Fibroblast of lung (primary cell): ENCODE measurements around the gene PSTPIP2. TPM values are rescaled to one million over a fixed set of nuclear protein-coding genes. Genes with fewer than 3 reads are reported as not detected.

ENCODE experiments used
- DNase-seq, 2 donors: peaks; one replicate each; pipeline versions ENCODE4 v3.0.0 to v3.0.0-alpha.2; 2010; ENCODE audit warnings: low read depth in 2 of 2
- H2AFZ ChIP-seq: 2 replicates; pipeline ENCODE4 v1.5.1; 2012; ENCODE audit warnings: low read length, control low read depth, inconsistent platforms
- H3K27ac ChIP-seq: 2 replicates; pipeline ENCODE4 v1.5.1; 2011; ENCODE audit warnings: low read length, control low read depth; ENCODE audit not compliant: insufficient read depth
- H3K27me3 ChIP-seq: 2 replicates; pipeline ENCODE4 v1.5.1; 2011; ENCODE audit warnings: mild to moderate bottlenecking, low read length; ENCODE audit not compliant: control insufficient read depth, insufficient read depth
- H3K36me3 ChIP-seq: 2 replicates; pipeline ENCODE4 v1.5.1; 2011; ENCODE audit warnings: low read length; ENCODE audit not compliant: control insufficient read depth, insufficient read depth
- H3K4me1 ChIP-seq: 2 replicates; pipeline ENCODE4 v1.5.1; 2011; ENCODE audit warnings: low read length; ENCODE audit not compliant: control insufficient read depth, insufficient read depth; ENCODE audit errors: extremely low read depth
- H3K4me2 ChIP-seq: 2 replicates; pipeline ENCODE4 v1.5.1; 2011; ENCODE audit warnings: low read length, control low read depth; ENCODE audit not compliant: insufficient read depth; ENCODE audit errors: extremely low read depth
- H3K4me3 ChIP-seq, 4 experiments: fragments of 200-600 bp in 1 of 4; sonication (generic) in 1 of 4; replicated peaks in 1 of 4; 2 replicates each; pipeline ENCODE4 v1.5.1; 2011 to 2016; ENCODE audit warnings: low read length in 4 of 4, low read depth in 3 of 4, mild to moderate bottlenecking in 3 of 4, control low read depth in 2 of 4, inconsistent platforms in 1 of 4, mixed read lengths in 1 of 4; ENCODE audit not compliant: insufficient read depth in 1 of 4; ENCODE audit errors: control extremely low read depth in 1 of 4
- H3K79me2 ChIP-seq: 2 replicates; pipeline ENCODE4 v1.5.1; 2012; ENCODE audit warnings: mild to moderate bottlenecking, low read length, inconsistent platforms; ENCODE audit not compliant: control insufficient read depth, insufficient read depth
- H3K9ac ChIP-seq: 2 replicates; pipeline ENCODE4 v1.5.1; 2011; ENCODE audit warnings: mild to moderate bottlenecking, low read length, control low read depth; ENCODE audit not compliant: insufficient read depth
- H3K9me3 ChIP-seq: 2 replicates; pipeline ENCODE4 v1.5.1; 2012; ENCODE audit warnings: low read depth, low read length; ENCODE audit not compliant: control insufficient read depth, insufficient read depth
- H4K20me1 ChIP-seq: 2 replicates; pipeline ENCODE4 v1.5.1; 2011; ENCODE audit warnings: low read length; ENCODE audit not compliant: control insufficient read depth, insufficient read depth; ENCODE audit errors: extremely low read depth
- EZH2 ChIP-seq: IDR thresholded peaks from 2 replicates; pipeline ENCODE4 v1.5.1; 2012; ENCODE audit warnings: low read length, control low read depth, mild to moderate bottlenecking; ENCODE audit errors: missing control alignments
- polyA plus RNA-seq, 2 donors: library from polyadenylated mRNA; depleted of rRNA in 1 of 2; stranded (reverse) in 1 of 2; unstranded in 1 of 2; fragments of >200 nt; gene quantifications; 2 replicates each; pipeline ENCODE4 v1.2.1, GENCODE V29; 2011 to 2012; ENCODE audit warnings: missing spikeins in 1 of 2
- total RNA-seq: library from RNA; depleted of rRNA; stranded (reverse); fragments of >200 nt; gene quantifications from 2 replicates; pipeline ENCODE4 v1.2.1, GENCODE V29; 2014
- TF ChIP-seq, protein P1 (sequence below), 2 donors: IDR thresholded peaks in 1 of 2; conservative IDR thresholded peaks in 1 of 2; 1 replicate in 1 of 2; 2 replicates in 1 of 2; pipeline ENCODE4 v1.5.1; 2011 to 2012; ENCODE audit warnings: low read length in 2 of 2, control low read depth in 1 of 2, inconsistent platforms in 1 of 2, low read depth in 1 of 2, mild to moderate bottlenecking in 1 of 2

Gene PSTPIP2
- total and polyA plus RNA-seq, 2 donors (not counting 1 experiment from before 2014, with no cell fraction given): 13.4 to 18.4 TPM

DNA sequence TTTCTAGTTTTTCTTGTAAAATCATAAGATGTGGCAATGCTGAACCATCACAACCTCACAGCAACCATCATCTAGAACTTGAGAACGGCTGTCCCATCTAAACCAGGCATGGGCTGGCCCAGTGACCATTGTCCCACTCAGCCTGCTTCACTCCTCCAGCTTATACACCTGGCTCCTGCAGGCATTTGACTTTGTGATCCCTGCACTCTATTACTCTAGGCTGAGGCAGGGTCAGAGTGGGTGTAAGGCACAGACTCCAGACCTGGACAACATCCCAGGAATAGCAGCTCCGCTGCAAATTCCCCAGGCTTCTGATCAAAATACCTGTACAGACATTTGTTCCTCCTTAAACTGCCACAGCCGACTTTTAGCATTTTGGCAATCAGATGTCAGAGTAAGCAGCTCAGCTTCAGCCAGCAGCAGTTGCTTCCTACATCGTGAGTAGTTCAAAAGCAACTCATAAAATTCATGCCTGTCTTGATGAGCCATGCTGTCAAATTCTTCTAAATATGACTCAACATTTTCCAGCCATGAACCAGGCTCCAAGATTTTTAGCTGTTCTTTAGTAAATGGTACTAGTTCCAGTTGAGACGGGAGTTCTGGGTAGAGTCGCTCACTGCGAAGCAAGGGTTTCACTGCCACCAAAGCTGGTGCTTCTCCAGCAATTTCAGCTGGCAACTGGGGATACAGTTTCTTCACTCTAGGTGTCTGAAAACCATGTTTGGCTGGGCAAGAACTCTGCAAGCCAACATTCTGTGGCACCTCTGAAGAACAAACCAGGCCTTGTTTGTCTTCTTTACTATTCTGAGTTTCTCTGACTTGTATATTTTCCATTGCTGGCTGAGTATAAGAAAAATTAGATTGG, 117.8 kb downstream of the PSTPIP2 start:
- peak; percentile 87 to 96 for DNase-seq
- Histone ChIP-seq H3K4me2 (peak overlapping the region; percentile 60), H3K36me3 (peaks cover 9% of the 10 kb centered on the region), H3K27me3 (no peaks in the 10 kb centered on the region), H2AFZ (no peak overlapping the region), H3K4me1 (peaks cover 51% of the 10 kb centered on the region), H4K20me1 (no peaks in the 10 kb centered on the region), H3K4me3 (peak overlapping the region in 1 of 4 experiments; percentile 2), H3K9ac (no peak overlapping the region), H3K27ac (peak overlapping the region; percentile 89), H3K9me3 (no peaks in the 10 kb centered on the region), H3K79me2 (peaks cover 50% of the 10 kb centered on the region)
- no peak for TF ChIP-seq EZH2
- TF ChIP-seq, protein P1, sequence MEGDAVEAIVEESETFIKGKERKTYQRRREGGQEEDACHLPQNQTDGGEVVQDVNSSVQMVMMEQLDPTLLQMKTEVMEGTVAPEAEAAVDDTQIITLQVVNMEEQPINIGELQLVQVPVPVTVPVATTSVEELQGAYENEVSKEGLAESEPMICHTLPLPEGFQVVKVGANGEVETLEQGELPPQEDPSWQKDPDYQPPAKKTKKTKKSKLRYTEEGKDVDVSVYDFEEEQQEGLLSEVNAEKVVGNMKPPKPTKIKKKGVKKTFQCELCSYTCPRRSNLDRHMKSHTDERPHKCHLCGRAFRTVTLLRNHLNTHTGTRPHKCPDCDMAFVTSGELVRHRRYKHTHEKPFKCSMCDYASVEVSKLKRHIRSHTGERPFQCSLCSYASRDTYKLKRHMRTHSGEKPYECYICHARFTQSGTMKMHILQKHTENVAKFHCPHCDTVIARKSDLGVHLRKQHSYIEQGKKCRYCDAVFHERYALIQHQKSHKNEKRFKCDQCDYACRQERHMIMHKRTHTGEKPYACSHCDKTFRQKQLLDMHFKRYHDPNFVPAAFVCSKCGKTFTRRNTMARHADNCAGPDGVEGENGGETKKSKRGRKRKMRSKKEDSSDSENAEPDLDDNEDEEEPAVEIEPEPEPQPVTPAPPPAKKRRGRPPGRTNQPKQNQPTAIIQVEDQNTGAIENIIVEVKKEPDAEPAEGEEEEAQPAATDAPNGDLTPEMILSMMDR (conservative IDR thresholded peaks at IDR 0.05 in 1 of 2, IDR thresholded peaks at IDR 0.05 in 1 of 2; ENCODE audit: low read depth in 1 of 2, low read length in 2 of 2): no peak

DNA sequence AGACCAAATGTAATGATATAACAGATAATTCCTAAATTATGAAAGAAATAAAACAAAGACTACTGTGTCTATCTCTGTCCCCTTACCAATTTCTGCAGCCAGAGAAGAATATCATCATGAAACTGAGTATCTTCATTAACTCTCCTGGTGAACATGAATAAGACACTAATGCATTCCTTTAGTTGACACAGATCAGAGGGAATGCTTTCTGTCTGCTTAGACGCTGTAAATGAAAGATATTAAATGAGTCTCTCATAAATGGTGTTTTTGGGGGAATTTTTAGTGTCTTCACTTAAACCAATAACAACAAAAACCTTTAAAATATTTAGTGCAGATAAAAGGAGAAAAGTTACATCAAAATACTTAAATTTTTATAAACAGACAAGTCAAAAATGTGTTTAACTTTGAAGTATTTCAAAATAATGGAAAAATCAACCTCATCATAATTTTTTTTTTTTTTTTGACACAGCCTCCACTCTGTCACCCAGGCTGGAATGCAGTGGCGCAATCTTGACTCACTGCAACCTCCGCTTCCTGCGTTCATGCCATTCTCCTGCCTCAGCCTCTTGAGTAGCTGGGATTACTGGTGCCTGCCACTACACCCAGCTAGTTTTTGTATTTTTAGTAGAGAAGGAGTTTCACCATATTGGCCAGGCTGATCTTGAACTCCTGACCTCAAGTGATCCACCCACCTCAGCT, 120.9 kb downstream of the PSTPIP2 start:
- DNase-seq: peak; percentile 84 to 90
- no peak overlapping the region for H2AFZ ChIP-seq
- peaks cover 32% of the 10 kb centered on the region for H3K79me2 ChIP-seq
- no peaks in the 10 kb centered on the region for H3K27me3 ChIP-seq
- H4K20me1 ChIP-seq: no peaks in the 10 kb centered on the region
- peak overlapping the region; percentile 3 for H3K4me2 ChIP-seq
- H3K9me3 ChIP-seq: no peaks in the 10 kb centered on the region
- peaks cover 34% of the 10 kb centered on the region for H3K4me1 ChIP-seq
- peaks cover 16% of the 10 kb centered on the region for H3K36me3 ChIP-seq
- no peak overlapping the region for H3K9ac ChIP-seq
- no peak for TF ChIP-seq EZH2
- TF ChIP-seq, protein P1 (conservative IDR thresholded peaks at IDR 0.05 in 1 of 2, IDR thresholded peaks at IDR 0.05 in 1 of 2; ENCODE audit: low read depth in 1 of 2, low read length in 2 of 2): no peak
- H3K27ac ChIP-seq: peak overlapping the region; percentile 57
- no peak overlapping the region for H3K4me3 ChIP-seq

DNA sequence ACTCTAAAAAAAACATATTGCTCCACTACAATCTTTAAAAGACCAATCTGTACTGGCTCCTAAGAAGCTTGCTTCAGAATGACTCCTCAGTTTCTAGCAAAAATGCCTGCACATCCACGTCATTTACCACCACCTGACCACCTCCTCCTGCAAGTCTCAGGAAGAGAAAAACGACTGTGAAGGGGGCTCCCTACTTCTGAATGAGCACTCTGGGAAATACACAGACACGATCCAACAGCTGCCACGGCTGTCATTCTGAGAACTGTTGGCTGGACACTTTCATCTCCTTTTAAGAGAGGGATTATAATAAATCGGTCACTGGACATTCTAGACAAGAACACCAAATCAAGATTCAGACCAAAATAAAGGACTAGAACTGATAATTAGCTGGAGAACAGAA, 126.4 kb downstream of the PSTPIP2 start:
- H3K4me1 ChIP-seq: peaks cover 3% of the 10 kb centered on the region
- H3K4me2 ChIP-seq: no peak overlapping the region
- no peak for TF ChIP-seq EZH2
- TF ChIP-seq, protein P1 (conservative IDR thresholded peaks at IDR 0.05 in 1 of 2, IDR thresholded peaks at IDR 0.05 in 1 of 2; ENCODE audit: low read depth in 1 of 2, low read length in 2 of 2): no peak
- peaks cover 13% of the 10 kb centered on the region for H3K36me3 ChIP-seq
- H4K20me1 ChIP-seq: no peaks in the 10 kb centered on the region
- H3K27me3 ChIP-seq: no peaks in the 10 kb centered on the region
- H3K27ac ChIP-seq: no peak overlapping the region
- H3K9ac ChIP-seq: no peak overlapping the region
- H3K79me2 ChIP-seq: peaks cover 8% of the 10 kb centered on the region
- no peaks in the 10 kb centered on the region for H3K9me3 ChIP-seq
- H2AFZ ChIP-seq: no peak overlapping the region
- H3K4me3 ChIP-seq: no peak overlapping the region
- no peak for DNase-seq
